H9 (cell line): Measurements from ENCODE around the gene LASP1NB.

ENCODE experiments used
- DNase-seq: peaks from one replicate; pipeline ENCODE4 v3.0.0-alpha.2; 2017
- H2AFZ ChIP-seq: one replicate; pipeline ENCODE4 v1.6.1; 2013; ENCODE audit warnings: mild to moderate bottlenecking, low read length, control low read depth, moderate library complexity
- H2AK5ac ChIP-seq: 2 replicates; pipeline ENCODE4 v1.6.1; 2013; ENCODE audit warnings: low read length, control low read depth, mixed read lengths; ENCODE audit not compliant: insufficient read length
- H2BK120ac ChIP-seq: one replicate; pipeline ENCODE4 v1.6.1; 2013; ENCODE audit warnings: low read depth, mild to moderate bottlenecking, low read length, control low read depth, inconsistent platforms; ENCODE audit not compliant: poor library complexity, severe bottlenecking
- H2BK12ac ChIP-seq: 2 replicates; pipeline ENCODE4 v1.6.1; 2013; ENCODE audit warnings: low read length, control low read depth, mixed read lengths, low read depth; ENCODE audit not compliant: insufficient read length
- H2BK15ac ChIP-seq: 2 replicates; pipeline ENCODE4 v1.6.1; 2013; ENCODE audit warnings: low read depth, low read length, control low read depth
- H2BK20ac ChIP-seq: one replicate; pipeline ENCODE4 v1.6.1; 2013; ENCODE audit warnings: low read depth, mild to moderate bottlenecking, low read length, control low read depth, inconsistent platforms; ENCODE audit not compliant: poor library complexity, severe bottlenecking
- H2BK5ac ChIP-seq: 2 replicates; pipeline ENCODE4 v1.6.1; 2013; ENCODE audit warnings: low read length, control low read depth, mixed read lengths; ENCODE audit not compliant: insufficient read length
- H3K14ac ChIP-seq: 2 replicates; pipeline ENCODE4 v1.6.1; 2013; ENCODE audit warnings: low read length, control low read depth; ENCODE audit not compliant: insufficient read depth
- H3K18ac ChIP-seq: 2 replicates; pipeline ENCODE4 v1.6.1; 2013; ENCODE audit warnings: low read depth, mild to moderate bottlenecking, mixed read lengths, low read length, control low read depth; ENCODE audit not compliant: insufficient read length
- H3K23ac ChIP-seq: 2 replicates; pipeline ENCODE4 v1.6.1; 2013; ENCODE audit warnings: low read length, control low read depth, mixed read lengths, low read depth; ENCODE audit not compliant: insufficient read length
- H3K23me2 ChIP-seq: 2 replicates; pipeline ENCODE4 v1.6.1; 2013; ENCODE audit warnings: low read depth, mild to moderate bottlenecking, mixed read lengths, low read length, control low read depth; ENCODE audit not compliant: insufficient read length, poor library complexity, severe bottlenecking
- H3K27ac ChIP-seq: 2 replicates; pipeline ENCODE4 v1.5.1; 2013; ENCODE audit warnings: low read length, control low read depth, mixed read lengths, low read depth; ENCODE audit not compliant: insufficient read length
- H3K27me3 ChIP-seq: 2 replicates; pipeline ENCODE4 v1.6.1; 2013; ENCODE audit warnings: low read length, control low read depth, inconsistent platforms; ENCODE audit not compliant: insufficient read depth
- H3K4ac ChIP-seq: 2 replicates; pipeline ENCODE4 v1.6.1; 2013; ENCODE audit warnings: low read depth, mild to moderate bottlenecking, control low read depth, inconsistent platforms, low read length, moderate library complexity
- H3K4me1 ChIP-seq: 2 replicates; pipeline ENCODE4 v1.6.1; 2013; ENCODE audit warnings: low read length, control low read depth, inconsistent platforms; ENCODE audit not compliant: insufficient read depth
- H3K4me2 ChIP-seq: 2 replicates; pipeline ENCODE4 v1.6.1; 2013; ENCODE audit warnings: low read length, control low read depth, mixed read lengths; ENCODE audit not compliant: insufficient read length, insufficient read depth
- H3K56ac ChIP-seq: 2 replicates; pipeline ENCODE4 v1.6.1; 2013; ENCODE audit warnings: low read depth, mild to moderate bottlenecking, mixed read lengths, low read length, control low read depth; ENCODE audit not compliant: insufficient read length
- H3K79me1 ChIP-seq: 2 replicates; pipeline ENCODE4 v1.6.1; 2013; ENCODE audit warnings: low read depth, mild to moderate bottlenecking, moderate library complexity, low read length, control low read depth, inconsistent platforms; ENCODE audit not compliant: insufficient read depth, poor library complexity, severe bottlenecking
- H3K79me2 ChIP-seq: 2 replicates; pipeline ENCODE4 v1.6.1; 2013; ENCODE audit warnings: low read length, control low read depth, inconsistent platforms; ENCODE audit not compliant: insufficient read depth
- H3K9ac ChIP-seq: 2 replicates; pipeline ENCODE4 v1.6.1; 2013; ENCODE audit warnings: low read length, control low read depth, mixed read lengths; ENCODE audit not compliant: insufficient read length; ENCODE audit errors: extremely low read depth
- H3K9me3 ChIP-seq: one replicate; pipeline ENCODE4 v1.6.1; 2013; ENCODE audit warnings: low read depth, low read length, inconsistent platforms; ENCODE audit not compliant: control insufficient read depth
- H3T11ph ChIP-seq: one replicate; pipeline ENCODE4 v1.6.1; 2013; ENCODE audit warnings: mild to moderate bottlenecking, low read length, control low read depth, inconsistent platforms
- H4K20me1 ChIP-seq: one replicate; pipeline ENCODE4 v1.6.1; 2013; ENCODE audit not compliant: control insufficient read depth, insufficient read length, insufficient read depth
- H4K5ac ChIP-seq: 2 replicates; pipeline ENCODE4 v1.6.1; 2013; ENCODE audit warnings: low read depth, mild to moderate bottlenecking, mixed read lengths, low read length, control low read depth; ENCODE audit not compliant: insufficient read length
- H4K8ac ChIP-seq: replicated peaks from 2 replicates; pipeline ENCODE4 v1.6.1; 2013; ENCODE audit warnings: low read length, control low read depth, mixed read lengths, low read depth; ENCODE audit not compliant: insufficient read length
- H4K91ac ChIP-seq: 2 replicates; pipeline ENCODE4 v1.6.1; 2013; ENCODE audit warnings: low read depth, mild to moderate bottlenecking, moderate library complexity, mixed read lengths, low read length, control low read depth; ENCODE audit not compliant: insufficient read length
- H3K27ac Mint-ChIP-seq, 3 experiments: 2 replicates in 2 of 3; 3 replicates in 1 of 3; pipeline ENCODE4 v1.8.0; 2020 to 2021; ENCODE audit warnings: mixed read lengths in 3 of 3, mild to moderate bottlenecking in 1 of 3, moderate library complexity in 1 of 3
- H3K27me3 Mint-ChIP-seq: 2 replicates; pipeline ENCODE4 v1.8.0; 2021; ENCODE audit warnings: low read depth, mild to moderate bottlenecking, moderate library complexity, mixed read lengths
- H3K36me3 Mint-ChIP-seq, 3 experiments: 2 replicates in 2 of 3; 3 replicates in 1 of 3; pipeline ENCODE4 v1.8.0; 2020 to 2021; ENCODE audit warnings: low read depth in 3 of 3, mixed read lengths in 3 of 3; ENCODE audit not compliant: insufficient read depth in 1 of 3
- H3K4me1 Mint-ChIP-seq, 2 experiments: 2 replicates each; pipeline ENCODE4 v1.8.0; 2020; ENCODE audit warnings: mixed read lengths in 2 of 2
- H3K4me3 Mint-ChIP-seq, 2 experiments: 2 replicates in 1 of 2; 3 replicates in 1 of 2; pipeline ENCODE4 v1.8.0; 2020 to 2021; ENCODE audit warnings: mild to moderate bottlenecking in 2 of 2, mixed read lengths in 2 of 2, moderate library complexity in 1 of 2
- H3K9me3 Mint-ChIP-seq, 2 experiments: 2 replicates in 1 of 2; 3 replicates in 1 of 2; pipeline ENCODE4 v1.8.0; 2020; ENCODE audit warnings: mild to moderate bottlenecking in 2 of 2, mixed read lengths in 2 of 2, moderate library complexity in 1 of 2
- CTCF ChIP-seq: fragments of 200-600 bp; sonication (generic); conservative IDR thresholded peaks from 3 replicates; pipeline ENCODE4 v1.8.0; 2021; ENCODE audit warnings: antibody characterized with exemption, mild to moderate bottlenecking
- WGBS: extraction: QIAGEN DNeasy Blood & Tissue Kit; methylation state at CpG from one replicate; pipeline ENCODE4 v1.1.7; 2013; ENCODE audit warnings: missing lambda C conversion rate, low lambda C conversion rate, mixed read lengths; ENCODE audit not compliant: insufficient read length; ENCODE audit errors: extremely low coverage; 5-methylcytosine and 5-hydroxymethylcytosine counted together

LASP1NB gene

GRCh38 chr17:38943607-38944006 is 18.2 kb downstream of the LASP1NB start:
- no peak overlapping the region for H3K27ac ChIP-seq

More at GRCh38 chr17:38943607-38944006, 18.2 kb downstream of the LASP1NB start:
- no peak overlapping the region for H2BK15ac ChIP-seq
- no peak overlapping the region for H2BK20ac ChIP-seq
- no peak for TF ChIP-seq CTCF
- no peak overlapping the region for H2AFZ ChIP-seq
- H4K5ac ChIP-seq = no peak overlapping the region
- H3K56ac ChIP-seq = no peak overlapping the region
- Mint-ChIP-seq H3K36me3 (no peaks in the 10 kb centered on the region), H3K27ac (no peak overlapping the region), H3K4me3 (no peak overlapping the region), H3K4me1 (peaks cover under 1 to 2% of the 10 kb centered on the region in 2 experiments; a peak in 2 of 4 replicates), H3K9me3 (no peaks in the 10 kb centered on the region; a peak in 1 of 5 replicates), H3K27me3 (peaks cover 3% of the 10 kb centered on the region)
- H3K14ac ChIP-seq = no peak overlapping the region
- no peak overlapping the region for H3K4ac ChIP-seq
- H3K79me2 ChIP-seq = no peaks in the 10 kb centered on the region
- no peaks in the 10 kb centered on the region for H3K4me1 ChIP-seq
- no peak overlapping the region for H4K91ac ChIP-seq
- H3K18ac ChIP-seq = no peak overlapping the region
- no peak overlapping the region for H3K9ac ChIP-seq
- no peaks in the 10 kb centered on the region for H3K9me3 ChIP-seq
- no peaks in the 10 kb centered on the region for H3K23me2 ChIP-seq
- no peak overlapping the region for H3K23ac ChIP-seq
- H4K8ac ChIP-seq = no peak overlapping the region
- H3K4me2 ChIP-seq = no peak overlapping the region
- no CpG with 5 or more reads among the region's 8 CpGs for WGBS
- H2BK12ac ChIP-seq = no peak overlapping the region
- no peak for DNase-seq
- H2AK5ac ChIP-seq = no peak overlapping the region
- H2BK120ac ChIP-seq = no peak overlapping the region
- H4K20me1 ChIP-seq = no peaks in the 10 kb centered on the region
- no peak overlapping the region for H2BK5ac ChIP-seq
- H3K79me1 ChIP-seq = no peaks in the 10 kb centered on the region
- H3T11ph ChIP-seq = no peak overlapping the region
- no peaks in the 10 kb centered on the region for H3K27me3 ChIP-seq
